ENCODE results near the gene KRT6A. TPM values are rescaled to one million over a fixed set of nuclear protein-coding genes. Genes with fewer than 3 reads are reported as not detected.

KRT6A gene
- 55.9 and 87.5 TPM in 2 replicates for total RNA-seq (2021)
- Bru-seq, nascent RNA, result percentile 58 among the genes with signal in this experiment
- BruChase-seq, experiment 1, labeled RNA remaining after a 2-hour chase, result percentile 76 among the genes with signal in this experiment
- BruChase-seq, experiment 2, labeled RNA remaining after a 6-hour chase, result percentile 92 among the genes with signal in this experiment
- long read RNA-seq, transcript KRT6A-201 (9 exons, 2,310 nt), result major isoform, 56 of 116 reads
- long read RNA-seq, partial matches to known transcripts, result 60 of 116 reads
- long read RNA-seq, other reads (novel, unspliced or antisense), result 0 of 116 reads

GRCh38 chr12:52493172-52493571 is at the start of gene KRT6A:
Gene KRT6A (minus strand): TSS chr12:52493257. CDS start chr12:52493188, 69 bp downstream.
- Histone ChIP-seq H3K79me2 (ENCODE audit: low read depth) (no peaks in the 10 kb centered on the region), H3K4me3 (no peak within 1 kb of the TSS), H3K27ac (no peak within 1 kb of the TSS), H2AFZ (no peak within 1 kb of the TSS), H3K9me2 (ENCODE audit: insufficient read depth) (no peaks in the 10 kb centered on the region), H4K20me1 (ENCODE audit: insufficient read depth) (no peaks in the 10 kb centered on the region), H3K36me3 (ENCODE audit: low read depth) (no peaks in the 10 kb centered on the region), H3K4me1 (replicated peaks; ENCODE audit: insufficient read depth) (peaks cover 41% of the 10 kb centered on the region), H3K27me3 (ENCODE audit: insufficient read depth, low read depth) (no peaks in the 10 kb centered on the region), H3K9me3 (ENCODE audit: insufficient read depth, low read depth) (no peaks in the 10 kb centered on the region), H3F3A (ENCODE audit: insufficient read depth, low read depth) (peaks cover 20% of the 10 kb centered on the region; the same call in 1 of the 2 replicates), H3K4me2 (no peak within 1 kb of the TSS)
- TF ChIP-seq, protein P1, sequence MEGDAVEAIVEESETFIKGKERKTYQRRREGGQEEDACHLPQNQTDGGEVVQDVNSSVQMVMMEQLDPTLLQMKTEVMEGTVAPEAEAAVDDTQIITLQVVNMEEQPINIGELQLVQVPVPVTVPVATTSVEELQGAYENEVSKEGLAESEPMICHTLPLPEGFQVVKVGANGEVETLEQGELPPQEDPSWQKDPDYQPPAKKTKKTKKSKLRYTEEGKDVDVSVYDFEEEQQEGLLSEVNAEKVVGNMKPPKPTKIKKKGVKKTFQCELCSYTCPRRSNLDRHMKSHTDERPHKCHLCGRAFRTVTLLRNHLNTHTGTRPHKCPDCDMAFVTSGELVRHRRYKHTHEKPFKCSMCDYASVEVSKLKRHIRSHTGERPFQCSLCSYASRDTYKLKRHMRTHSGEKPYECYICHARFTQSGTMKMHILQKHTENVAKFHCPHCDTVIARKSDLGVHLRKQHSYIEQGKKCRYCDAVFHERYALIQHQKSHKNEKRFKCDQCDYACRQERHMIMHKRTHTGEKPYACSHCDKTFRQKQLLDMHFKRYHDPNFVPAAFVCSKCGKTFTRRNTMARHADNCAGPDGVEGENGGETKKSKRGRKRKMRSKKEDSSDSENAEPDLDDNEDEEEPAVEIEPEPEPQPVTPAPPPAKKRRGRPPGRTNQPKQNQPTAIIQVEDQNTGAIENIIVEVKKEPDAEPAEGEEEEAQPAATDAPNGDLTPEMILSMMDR (conservative IDR thresholded peaks at IDR 0.05), result no peak
- no peak for TF ChIP-seq EZH2 (IDR thresholded peaks at IDR 0.05; ENCODE audit: low read depth)
- intact Hi-C loops (cut with micrococcal nuclease; ENCODE audit: unreplicated experiment), result loop anchor here (5.0 kb wide), 1 partner anchor 89 kb away; no protein-coding TSS in a partner anchor
- DNase-seq, result peak; percentile 60 to 62
- CTCF ChIA-PET, result interaction anchor here (0.8 kb wide), 1 partner anchor 51 kb away, joined by 4 read pairs; no protein-coding TSS in a partner anchor
- POLR2A ChIA-PET (ENCODE audit: unreplicated experiment), result interaction anchor here (0.5 to 0.9 kb wide), 7 partner anchors 8 to 341 kb away, joined by 3 to 6 read pairs (median 4); partner anchors contain the start of gene KRT5
- BruUV-seq (replicated peaks), result no TSS peak

GRCh38 chr12:52542157-52542556 is 49.1 kb upstream of the KRT6A start:
- Histone ChIP-seq H3K4me2 (no peak overlapping the region), H3K9me3 (ENCODE audit: insufficient read depth, low read depth) (no peaks in the 10 kb centered on the region), H3K79me2 (ENCODE audit: low read depth) (no peaks in the 10 kb centered on the region), H3F3A (ENCODE audit: insufficient read depth, low read depth) (peaks cover 7% of the 10 kb centered on the region; the same call in 1 of the 2 replicates), H3K4me3 (no peak overlapping the region), H3K9me2 (ENCODE audit: insufficient read depth) (no peaks in the 10 kb centered on the region), H3K4me1 (replicated peaks; ENCODE audit: insufficient read depth) (peaks cover 22% of the 10 kb centered on the region), H3K27me3 (ENCODE audit: insufficient read depth, low read depth) (no peaks in the 10 kb centered on the region), H4K20me1 (ENCODE audit: insufficient read depth) (no peaks in the 10 kb centered on the region), H2AFZ (no peak overlapping the region), H3K27ac (no peak overlapping the region), H3K36me3 (ENCODE audit: low read depth) (no peaks in the 10 kb centered on the region)
- DNase-seq, result no peak
- TF ChIP-seq, protein P1 (conservative IDR thresholded peaks at IDR 0.05), result no peak
- TF ChIP-seq EZH2 (IDR thresholded peaks at IDR 0.05; ENCODE audit: low read depth), result no peak
- intact Hi-C loops (cut with micrococcal nuclease; ENCODE audit: unreplicated experiment), result no loop called here
- POLR2A ChIA-PET (ENCODE audit: unreplicated experiment), result no interaction called here
- no TSS peak for BruUV-seq (replicated peaks)
- CTCF ChIA-PET, result no interaction called here

GRCh38 chr12:52541709-52542108 is 48.7 kb upstream of the KRT6A start:
- CTCF ChIA-PET, result no interaction called here
- no TSS peak for BruUV-seq (replicated peaks)
- TF ChIP-seq EZH2 (IDR thresholded peaks at IDR 0.05; ENCODE audit: low read depth), result no peak
- TF ChIP-seq, protein P1 (conservative IDR thresholded peaks at IDR 0.05), result no peak

More at GRCh38 chr12:52541709-52542108, 48.7 kb upstream of the KRT6A start:
- Histone ChIP-seq H3K9me3 (ENCODE audit: insufficient read depth, low read depth) (no peaks in the 10 kb centered on the region), H3K9me2 (ENCODE audit: insufficient read depth) (no peaks in the 10 kb centered on the region), H3K4me2 (no peak overlapping the region), H4K20me1 (ENCODE audit: insufficient read depth) (no peaks in the 10 kb centered on the region), H3K27me3 (ENCODE audit: insufficient read depth, low read depth) (no peaks in the 10 kb centered on the region), H3K36me3 (ENCODE audit: low read depth) (no peaks in the 10 kb centered on the region), H3K4me3 (no peak overlapping the region), H3K79me2 (ENCODE audit: low read depth) (no peaks in the 10 kb centered on the region), H3F3A (ENCODE audit: insufficient read depth, low read depth) (peaks cover 7% of the 10 kb centered on the region; the same call in 1 of the 2 replicates), H3K4me1 (replicated peaks; ENCODE audit: insufficient read depth) (peaks cover 22% of the 10 kb centered on the region), H2AFZ (no peak overlapping the region), H3K27ac (no peak overlapping the region)
- POLR2A ChIA-PET (ENCODE audit: unreplicated experiment), result no interaction called here
- DNase-seq, result no peak
- intact Hi-C loops (cut with micrococcal nuclease; ENCODE audit: unreplicated experiment), result no loop called here

Data from PC-9 (cell line).